Endothelial cell of umbilical vein (primary cell): Measurements from ENCODE around the gene ALK. TPM values are rescaled to one million over a fixed set of nuclear protein-coding genes. Genes with fewer than 3 reads are reported as not detected.

Experiments used
- BruUV-seq: library from RNA; stranded (reverse); fragments of 400-500 nt; replicated peaks from 2 replicates; lab custom pipeline; 2021; lab: Mats Ljungman, UMichigan
- CTCF ChIA-PET: fragments of 300-600, 350-600 bp; sonication (Branson Sonifier 250); formaldehyde crosslinking; loops from one replicate; lab custom pipeline; 2021; ENCODE audit warnings: antibody characterized with exemption, inconsistent platforms; lab: Charles Lee
- POLR2A ChIA-PET: fragments of 300-600, 350-600 bp; sonication (Branson Sonifier 250); formaldehyde crosslinking; loops from one replicate; lab custom pipeline; 2021; ENCODE audit warnings: antibody characterized with exemption, inconsistent platforms; lab: Charles Lee
- DNase-seq: peaks from one replicate; pipeline ENCODE4 v3.0.0-alpha.2; 2011; ENCODE audit warnings: low read depth, low spot score
- FAIRE-seq: peaks from 2 replicates; lab custom pipeline; 2011; peaks lifted over from hg19 to GRCh38; lab: Jason Lieb, UNC
- H2AFZ ChIP-seq: 2 replicates; pipeline ENCODE4 v1.6.0; 2012; ENCODE audit warnings: low read depth, low read length, control low read depth, inconsistent platforms
- H3K27ac ChIP-seq: 2 replicates; pipeline ENCODE4 v1.5.1; 2011; ENCODE audit warnings: low read depth, mild to moderate bottlenecking, control low read depth, low read length, moderate library complexity; ENCODE audit not compliant: insufficient read depth
- H3K27me3 ChIP-seq, 2 experiments: 2 replicates each; pipeline versions ENCODE4 v1.6.0 to v1.6.1; 2011; ENCODE audit warnings: low read length in 2 of 2, mixed read lengths in 1 of 2; ENCODE audit not compliant: control insufficient read depth in 2 of 2, insufficient read depth in 2 of 2
- H3K36me3 ChIP-seq, 2 experiments: 2 replicates in 1 of 2; 3 replicates in 1 of 2; pipeline ENCODE4 v1.5.1; 2011; ENCODE audit warnings: low read length in 2 of 2, mild to moderate bottlenecking in 1 of 2, moderate library complexity in 1 of 2; ENCODE audit not compliant: control insufficient read depth in 2 of 2, insufficient read depth in 2 of 2; ENCODE audit errors: extremely low read depth in 1 of 2
- H3K4me1 ChIP-seq: 3 replicates; pipeline ENCODE4 v1.5.1; 2011; ENCODE audit warnings: mild to moderate bottlenecking, low read length; ENCODE audit not compliant: control insufficient read depth, insufficient read depth; ENCODE audit errors: extremely low read depth
- H3K4me2 ChIP-seq: 2 replicates; pipeline ENCODE4 v1.6.1; 2011; ENCODE audit warnings: low read length, control low read depth, mixed read lengths; ENCODE audit not compliant: insufficient read depth
- H3K4me3 ChIP-seq, 3 experiments: fragments of 200-600 bp in 1 of 3; sonication (generic), shearing (Covaris generic) in 1 of 3; replicated peaks in 1 of 3; 2 replicates each; pipeline ENCODE4 v1.5.1; 2011 to 2016; ENCODE audit warnings: control low read depth in 3 of 3, low read length in 3 of 3, mild to moderate bottlenecking in 2 of 3, inconsistent platforms in 1 of 3, low read depth in 1 of 3, moderate library complexity in 1 of 3; ENCODE audit not compliant: insufficient read depth in 1 of 3
- H3K79me2 ChIP-seq: 2 replicates; pipeline ENCODE4 v1.6.0; 2012; ENCODE audit warnings: low read length, inconsistent platforms; ENCODE audit not compliant: control insufficient read depth, insufficient read depth
- H3K9ac ChIP-seq: replicated peaks from 2 replicates; pipeline ENCODE3; 2011; ENCODE audit warnings: low read length, control low read depth; ENCODE audit not compliant: insufficient read depth; ENCODE audit errors: extremely low read depth
- H3K9me1 ChIP-seq: replicated peaks from 3 replicates; pipeline ENCODE4 v1.6.0; 2011; ENCODE audit warnings: mild to moderate bottlenecking, low read length; ENCODE audit not compliant: control insufficient read depth, insufficient read depth; ENCODE audit errors: extremely low read depth
- H3K9me3 ChIP-seq: replicated peaks from 2 replicates; pipeline ENCODE4 v1.5.1; 2012; ENCODE audit warnings: low read length, inconsistent platforms; ENCODE audit not compliant: control insufficient read depth, insufficient read depth
- H4K20me1 ChIP-seq: replicated peaks from 2 replicates; pipeline ENCODE3; 2011; ENCODE audit warnings: mild to moderate bottlenecking, low read length; ENCODE audit not compliant: control insufficient read depth, insufficient read depth; ENCODE audit errors: extremely low read depth
- CTCF ChIP-seq, 2 donors: IDR thresholded peaks; 1 replicate in 1 of 2; 2 replicates in 1 of 2; pipeline ENCODE4 v1.5.1; 2011; ENCODE audit warnings: low read length in 2 of 2, mild to moderate bottlenecking in 2 of 2, moderate library complexity in 2 of 2, control low read depth in 1 of 2, inconsistent platforms in 1 of 2, low read depth in 1 of 2; ENCODE audit not compliant: insufficient read depth in 1 of 2; ENCODE audit errors: extremely low read depth in 1 of 2
- EZH2 ChIP-seq: IDR thresholded peaks from 2 replicates; pipeline ENCODE4 v1.6.1; 2012; ENCODE audit warnings: borderline replicate concordance, low read depth, mild to moderate bottlenecking, moderate library complexity, low read length, inconsistent platforms; ENCODE audit not compliant: severe bottlenecking
- FOS ChIP-seq: IDR thresholded peaks from 2 replicates; pipeline ENCODE4 v1.6.1; 2011; ENCODE audit warnings: mild to moderate bottlenecking, low read length, moderate library complexity, borderline replicate concordance; ENCODE audit not compliant: insufficient read depth
- GATA2 ChIP-seq: IDR thresholded peaks from 2 replicates; pipeline ENCODE4 v1.7.0; 2011; ENCODE audit warnings: low read depth, mild to moderate bottlenecking, moderate library complexity, mixed read lengths, low read length; ENCODE audit not compliant: insufficient read length, insufficient read depth
- JUN ChIP-seq: IDR thresholded peaks from 2 replicates; pipeline ENCODE4 v1.6.1; 2011; ENCODE audit warnings: borderline replicate concordance, low read depth; ENCODE audit not compliant: insufficient read length, insufficient read depth
- MYC ChIP-seq: IDR thresholded peaks from one replicate; pipeline ENCODE4 v1.6.1; 2011; ENCODE audit warnings: mild to moderate bottlenecking, low read depth, low read length
- POLR2A ChIP-seq: IDR thresholded peaks from 2 replicates; pipeline ENCODE4 v1.6.1; 2012; ENCODE audit warnings: low read depth, mild to moderate bottlenecking, control low read depth, low read length
- POLR2AphosphoS5 ChIP-seq: IDR thresholded peaks from 2 replicates; pipeline ENCODE4 v1.6.1; 2012; ENCODE audit warnings: low read depth, mild to moderate bottlenecking, control low read depth, low read length, moderate library complexity; ENCODE audit not compliant: insufficient read depth
- dilution Hi-C: fragments of 300-500 bp; cut with MboI; formaldehyde crosslinking; loops from one replicate; pipeline ENCODE4 v1.15.0; 2019; ENCODE audit warnings: low sequenced_read_pairs; ENCODE audit not compliant: extremely low pct_ligation_motif_present
- intact Hi-C: fragments of 100-400 bp; cut with micrococcal nuclease; formaldehyde crosslinking; loops from one replicate; pipeline ENCODE4 v1.10.0; 2022
- polyA plus RNA-seq, 4 experiments: library from polyadenylated mRNA; depleted of rRNA in 3 of 4; stranded (reverse) in 3 of 4; unstranded in 1 of 4; fragments of >200 nt; gene quantifications; 2 replicates each; pipeline versions ENCODE4 v1.2.1 to v1.2.3, GENCODE V29; 2011 to 2012; ENCODE audit warnings: missing spikeins in 1 of 4
- total RNA-seq: library from RNA; stranded (reverse); gene quantifications from 2 replicates; pipeline ENCODE4 v1.2.3, GENCODE V29; 2021
- TF ChIP-seq, protein P1 (sequence below): IDR thresholded peaks from 2 replicates; pipeline ENCODE4 v1.6.1; 2011; ENCODE audit not compliant: insufficient read depth, insufficient read length

The ALK gene
- total and polyA plus RNA-seq, 2 donors (not counting 3 experiments of a cell fraction or from before 2014, with no cell fraction given), result not detected

GRCh38 chr2:29174937-29175336, 746.4 kb downstream of the ALK start:
- no peak for FAIRE-seq
- H2AFZ ChIP-seq, result no peak overlapping the region

More at GRCh38 chr2:29174937-29175336, 746.4 kb downstream of the ALK start:
- dilution Hi-C loops, result no loop called here
- no peak for DNase-seq
- TF ChIP-seq POLR2A, result no peak
- no peak for TF ChIP-seq POLR2AphosphoS5
- TF ChIP-seq, protein P1, sequence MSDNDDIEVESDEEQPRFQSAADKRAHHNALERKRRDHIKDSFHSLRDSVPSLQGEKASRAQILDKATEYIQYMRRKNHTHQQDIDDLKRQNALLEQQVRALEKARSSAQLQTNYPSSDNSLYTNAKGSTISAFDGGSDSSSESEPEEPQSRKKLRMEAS, result no peak
- no peak for TF ChIP-seq MYC
- no peak for TF ChIP-seq GATA2
- no peak for TF ChIP-seq EZH2
- no peak for TF ChIP-seq FOS
- TF ChIP-seq JUN, result no peak
- TF ChIP-seq CTCF (IDR thresholded peaks at IDR 0.05; ENCODE audit: extremely low read depth in 1 of 2, insufficient read depth in 1 of 2, low read depth in 1 of 2, low read length in 2 of 2), result no peak
- Histone ChIP-seq H3K27ac (no peak overlapping the region), H3K4me2 (no peak overlapping the region), H3K36me3 (no peaks in the 10 kb centered on the region), H4K20me1 (no peaks in the 10 kb centered on the region), H3K9me1 (no peaks in the 10 kb centered on the region), H3K9me3 (no peaks in the 10 kb centered on the region), H3K9ac (no peak overlapping the region), H3K4me3 (no peak overlapping the region), H3K27me3 (no peaks in the 10 kb centered on the region), H3K79me2 (no peaks in the 10 kb centered on the region), H3K4me1 (no peaks in the 10 kb centered on the region)
- no TSS peak for BruUV-seq
- intact Hi-C loops, result no loop called here
- ChIA-PET CTCF (no interaction called here), POLR2A (no interaction called here)
